Gastrocnemius medialis (tissue), 4 donors: Measurements from ENCODE around the gene BBX.

Experiments used
- POLR2A ChIP-seq, 2 donors: fragments of 450-650 bp; IDR thresholded peaks; one replicate each; pipeline ENCODE4 v1.6.1; 2017; ENCODE audit warnings: antibody characterized with exemption in 2 of 2, mild to moderate bottlenecking in 2 of 2, moderate library complexity in 2 of 2
- TF ChIP-seq, protein P1 (sequence below), 5 experiments: fragments of 450-650 bp in 3 of 5; fragments of 200-600 bp in 2 of 5; sonication (generic) in 2 of 5; IDR thresholded peaks in 4 of 5; conservative IDR thresholded peaks in 1 of 5; 1 replicate in 4 of 5; 2 replicates in 1 of 5; pipeline ENCODE4 v1.5.1; 2016 to 2019; ENCODE audit warnings: antibody characterized with exemption in 5 of 5, mild to moderate bottlenecking in 3 of 5, moderate library complexity in 3 of 5

GRCh38 chr3:107637416-107638183 lies 114.8 kb downstream of the BBX start:
- TF ChIP-seq POLR2A (IDR thresholded peaks at IDR 0.05), result no peak
- TF ChIP-seq, protein P1, sequence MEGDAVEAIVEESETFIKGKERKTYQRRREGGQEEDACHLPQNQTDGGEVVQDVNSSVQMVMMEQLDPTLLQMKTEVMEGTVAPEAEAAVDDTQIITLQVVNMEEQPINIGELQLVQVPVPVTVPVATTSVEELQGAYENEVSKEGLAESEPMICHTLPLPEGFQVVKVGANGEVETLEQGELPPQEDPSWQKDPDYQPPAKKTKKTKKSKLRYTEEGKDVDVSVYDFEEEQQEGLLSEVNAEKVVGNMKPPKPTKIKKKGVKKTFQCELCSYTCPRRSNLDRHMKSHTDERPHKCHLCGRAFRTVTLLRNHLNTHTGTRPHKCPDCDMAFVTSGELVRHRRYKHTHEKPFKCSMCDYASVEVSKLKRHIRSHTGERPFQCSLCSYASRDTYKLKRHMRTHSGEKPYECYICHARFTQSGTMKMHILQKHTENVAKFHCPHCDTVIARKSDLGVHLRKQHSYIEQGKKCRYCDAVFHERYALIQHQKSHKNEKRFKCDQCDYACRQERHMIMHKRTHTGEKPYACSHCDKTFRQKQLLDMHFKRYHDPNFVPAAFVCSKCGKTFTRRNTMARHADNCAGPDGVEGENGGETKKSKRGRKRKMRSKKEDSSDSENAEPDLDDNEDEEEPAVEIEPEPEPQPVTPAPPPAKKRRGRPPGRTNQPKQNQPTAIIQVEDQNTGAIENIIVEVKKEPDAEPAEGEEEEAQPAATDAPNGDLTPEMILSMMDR (IDR thresholded peaks at IDR 0.05 in 4 of 5, conservative IDR thresholded peaks at IDR 0.05 in 1 of 5), result no peak
